ENCODE measurements around the gene SLC25A13.

The SLC25A13 gene

GRCh38 chr7:96276019-96276418, 45.9 kb downstream of the SLC25A13 start:
- no peak for TF ChIP-seq CTCF (IDR thresholded peaks at IDR 0.05; ENCODE audit: low read depth, low read length, missing control alignments)
- in situ Hi-C loops (cut with HindIII; ENCODE audit: low sequenced_read_pairs), result no loop called here

GRCh38 chr7:96273716-96274115, 48.2 kb downstream of the SLC25A13 start:
- no peak overlapping the region for H3K4me3 ChIP-seq (ENCODE audit: low read depth, low read length)
- TF ChIP-seq CTCF (IDR thresholded peaks at IDR 0.05; ENCODE audit: low read depth, low read length, missing control alignments), result no peak
- DNase-seq (ENCODE audit: low read depth), result no peak
- in situ Hi-C loops (cut with HindIII; ENCODE audit: low sequenced_read_pairs), result no loop called here

More at GRCh38 chr7:96276019-96276418, 45.9 kb downstream of the SLC25A13 start:
- no peak overlapping the region for H3K4me3 ChIP-seq (ENCODE audit: low read depth, low read length)
- DNase-seq (ENCODE audit: low read depth), result no peak

GRCh38 chr7:96269246-96269994, 52.5 kb downstream of the SLC25A13 start:
- H3K4me3 ChIP-seq (ENCODE audit: low read depth, low read length), result no peak overlapping the region
- no peak for DNase-seq (ENCODE audit: low read depth)
- in situ Hi-C loops (cut with HindIII; ENCODE audit: low sequenced_read_pairs), result no loop called here
- no peak for TF ChIP-seq CTCF (IDR thresholded peaks at IDR 0.05; ENCODE audit: low read depth, low read length, missing control alignments)

- no peak for DNase-seq (ENCODE audit: low read depth)
- TF ChIP-seq CTCF (IDR thresholded peaks at IDR 0.05; ENCODE audit: low read depth, low read length, missing control alignments), result no peak
- H3K4me3 ChIP-seq (ENCODE audit: low read depth, low read length), result no peak overlapping the region
- in situ Hi-C loops (cut with HindIII; ENCODE audit: low sequenced_read_pairs), result no loop called here
These were observed 55.3 kb downstream of the SLC25A13 start for GRCh38 chr7:96266580-96266979.

GRCh38 chr7:96266015-96266414, 55.9 kb downstream of the SLC25A13 start:
- no peak for TF ChIP-seq CTCF (IDR thresholded peaks at IDR 0.05; ENCODE audit: low read depth, low read length, missing control alignments)
- no peak for DNase-seq (ENCODE audit: low read depth)
- in situ Hi-C loops (cut with HindIII; ENCODE audit: low sequenced_read_pairs), result no loop called here
- H3K4me3 ChIP-seq (ENCODE audit: low read depth, low read length), result no peak overlapping the region

- H3K4me3 ChIP-seq (ENCODE audit: low read depth, low read length), result no peak overlapping the region
- in situ Hi-C loops (cut with HindIII; ENCODE audit: low sequenced_read_pairs), result no loop called here
- no peak for DNase-seq (ENCODE audit: low read depth)
- no peak for TF ChIP-seq CTCF (IDR thresholded peaks at IDR 0.05; ENCODE audit: low read depth, low read length, missing control alignments)
These were observed 67.9 kb downstream of the SLC25A13 start for GRCh38 chr7:96253964-96254363.

All from astrocyte of the cerebellum (primary cell).